ENCODE measurements around the gene CRELD2.

The CRELD2 gene

GRCh38 chr22:49959782-49960158, 41.3 kb downstream of the CRELD2 start:
- no peak for ATAC-seq

- peak; percentile 76 to 78 for ATAC-seq
Measured at GRCh38 chr22:49960159-49961004, 41.9 kb downstream of the CRELD2 start, which contains the start of gene PIM3. Gene PIM3 (plus strand): TSS chr22:49960772. CDS start chr22:49960948, 176 bp downstream.

GRCh38 chr22:49961005-49961600, 42.7 kb downstream of the CRELD2 start:
- no peak for ATAC-seq

- peak in 1 of 2 donors; percentile 1 for ATAC-seq
Measured at GRCh38 chr22:49961601-49962011, 43.2 kb downstream of the CRELD2 start.

GRCh38 chr22:49962012-49962750, 43.7 kb downstream of the CRELD2 start:
- ATAC-seq: peak; percentile 30 to 39

- ATAC-seq: peak in 1 of 2 donors; percentile 1
Measured at GRCh38 chr22:49962751-49963646, 44.6 kb downstream of the CRELD2 start.

GRCh38 chr22:49963647-49964026, 45.2 kb downstream of the CRELD2 start:
- ATAC-seq: no peak

- no peak for ATAC-seq
Measured at GRCh38 chr22:49964136-49965090, 46.0 kb downstream of the CRELD2 start.

GRCh38 chr22:49965091-49966040, 46.9 kb downstream of the CRELD2 start:
- no peak for ATAC-seq

- ATAC-seq: no peak
Measured at GRCh38 chr22:49966041-49966773, 47.8 kb downstream of the CRELD2 start.

GRCh38 chr22:49966774-49967705, 48.6 kb downstream of the CRELD2 start:
- ATAC-seq: no peak

- no peak for ATAC-seq
Measured at GRCh38 chr22:49967706-49968208, 49.3 kb downstream of the CRELD2 start.

- no peak for ATAC-seq
Measured at GRCh38 chr22:49968313-49968830, 49.9 kb downstream of the CRELD2 start.

GRCh38 chr22:49968831-49969661, 50.6 kb downstream of the CRELD2 start:
- no peak for ATAC-seq

GRCh38 chr22:49969751-49970527, 51.5 kb downstream of the CRELD2 start:
- peak in 1 of 2 donors; percentile 1 for ATAC-seq

Measured in activated CD4-positive, CD25-positive, alpha-beta regulatory T cell treated with anti-CD3 and anti-CD28 coated beads, Interleukin-2, amount 50 U/mL, for 24 hours (primary cell).